PC-3 (cell line): ENCODE results near the gene COMMD7.

ENCODE experiments used
- CTCF ChIP-seq: fragments of 300-600 bp; sonication (generic); conservative IDR thresholded peaks from 2 replicates; pipeline ENCODE4 v1.5.1; 2017; ENCODE audit warnings: antibody characterized with exemption, low read depth, mild to moderate bottlenecking, low read length
- EZH2 ChIP-seq: fragments of 300-600 bp; sonication (generic); IDR thresholded peaks from one replicate; pipeline ENCODE4 v1.6.1; 2017; ENCODE audit warnings: antibody characterized with exemption, mild to moderate bottlenecking, low read length; ENCODE audit not compliant: unreplicated experiment

DNA sequence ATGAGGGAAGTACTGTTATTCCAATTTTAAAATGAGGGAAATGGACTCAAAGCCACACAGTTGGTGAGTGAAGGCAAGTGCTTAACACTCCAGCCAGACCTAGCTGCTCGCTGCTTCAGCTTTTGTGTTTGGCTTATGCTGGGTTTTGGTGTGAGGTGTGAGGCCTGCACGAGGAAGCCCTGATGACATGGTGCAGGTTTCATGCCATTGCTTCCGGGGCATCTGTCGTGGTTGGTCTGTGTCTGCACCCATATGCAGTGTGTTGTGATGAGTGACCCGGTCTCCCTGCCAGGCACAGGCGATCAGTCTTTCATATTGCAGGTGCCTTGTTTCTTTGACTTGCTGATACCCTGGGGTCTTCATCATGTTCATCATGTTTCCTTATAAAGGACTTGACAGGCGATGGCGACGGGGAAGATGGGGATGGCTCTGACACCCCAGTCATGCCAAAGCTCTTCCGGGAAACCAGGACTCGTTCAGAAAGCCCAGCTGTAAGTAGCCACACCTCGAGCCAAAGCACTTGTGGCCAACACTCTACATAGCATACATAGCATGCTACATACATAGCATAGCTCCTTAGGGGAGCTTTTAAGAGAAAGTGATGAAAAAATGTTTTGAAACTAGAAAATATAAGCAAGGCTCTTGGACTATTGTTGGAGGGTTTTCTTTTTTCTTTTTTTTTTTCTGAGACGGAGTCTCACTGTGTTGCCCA, 41.3 kb upstream of the COMMD7 start:
- TF ChIP-seq CTCF: no peak
- TF ChIP-seq EZH2: no peak
